Endometrial microvascular endothelial cells (primary cell): ENCODE measurements around the gene TRMT2B. TPM values are rescaled to one million over a fixed set of nuclear protein-coding genes. Genes with fewer than 3 reads are reported as not detected.

Experiments used
- total RNA-seq: library from RNA; depleted of rRNA; stranded (reverse); fragments of >200 nt; gene quantifications from one replicate; pipeline ENCODE4 v1.2.3, GENCODE V29; 2015; ENCODE audit errors: inconsistent ontology term

Gene TRMT2B
- total RNA-seq, 1 donor from 2014 or later, result 18.2 TPM

Other genes with a start within 250 kb of the TRMT2B start
- gene CSTF2, start 231.7 kb downstream of the TRMT2B start, total RNA-seq, result 38.6 TPM
- gene NOX1, start 177.8 kb downstream of the TRMT2B start, total RNA-seq, result not detected
- 1.1 TPM for gene XKRX, start 123.2 kb downstream of the TRMT2B start, total RNA-seq
- gene ARL13A, start 82.4 kb downstream of the TRMT2B start, total RNA-seq, result not detected
- gene TMEM35A, start 26.8 kb upstream of the TRMT2B start, total RNA-seq, result 5.6 TPM
- 34.1 TPM for gene CENPI, start 46.1 kb upstream of the TRMT2B start, total RNA-seq
- gene DRP2, start 167.7 kb upstream of the TRMT2B start, total RNA-seq, result 0.56 TPM
- gene TAF7L, start 239.2 kb upstream of the TRMT2B start, total RNA-seq, result 0.19 TPM